HepG2 (cell line): ENCODE results near the gene SNX9. TPM values are rescaled to one million over a fixed set of nuclear protein-coding genes. Genes with fewer than 3 reads are reported as not detected.

Experiments used
- CERS6 ChIP-seq: sonication (generic); formaldehyde crosslinking; IDR thresholded peaks from 2 replicates; pipeline ENCODE4 v1.5.0; 2020; ENCODE audit warnings: missing genetic modification reagents
- ETS1 ChIP-seq: sonication (generic); formaldehyde crosslinking; IDR thresholded peaks from 2 replicates; pipeline ENCODE4 v1.4.0; 2020; ENCODE audit warnings: missing genetic modification reagents
- ETV5 ChIP-seq: IDR thresholded peaks from 2 replicates; pipeline ENCODE4 v1.6.1; 2018; ENCODE audit warnings: missing biosample characterization, missing genetic modification reagents, inconsistent platforms, borderline replicate concordance
- HMG20B ChIP-seq: conservative IDR thresholded peaks from 2 replicates; pipeline ENCODE4 v1.6.1; 2016; ENCODE audit warnings: missing genetic modification reagents, missing compliant biosample characterization
- HOXD1 ChIP-seq: sonication (generic); formaldehyde crosslinking; IDR thresholded peaks from 2 replicates; pipeline ENCODE4 v1.5.0; 2020; ENCODE audit warnings: missing genetic modification reagents
- IRX3 ChIP-seq: sonication (generic); formaldehyde crosslinking; IDR thresholded peaks from 2 replicates; pipeline ENCODE4 v1.8.1; 2023; ENCODE audit warnings: mild to moderate bottlenecking, low read depth, missing genetic modification reagents, borderline replicate concordance
- KLF12 ChIP-seq: sonication (generic); formaldehyde crosslinking; IDR thresholded peaks from 2 replicates; pipeline ENCODE4 v1.4.0; 2020; ENCODE audit warnings: missing genetic modification reagents, borderline replicate concordance
- LCORL ChIP-seq, 2 experiments: fragments of 450-650 bp in 1 of 2; sonication (generic) in 1 of 2; formaldehyde crosslinking in 1 of 2; IDR thresholded peaks; 2 replicates each; pipeline versions ENCODE4 v1.5.0 to v1.6.1; 2017 to 2020; ENCODE audit warnings: antibody characterized with exemption in 1 of 2, missing genetic modification reagents in 1 of 2
- NFE2 ChIP-seq: sonication (generic); formaldehyde crosslinking; IDR thresholded peaks from 2 replicates; pipeline ENCODE4 v1.4.0; 2020; ENCODE audit warnings: missing genetic modification reagents
- NFKB2 ChIP-seq: sonication (generic); formaldehyde crosslinking; IDR thresholded peaks from 2 replicates; pipeline ENCODE4 v1.4.0; 2020; ENCODE audit warnings: missing genetic modification reagents, borderline replicate concordance
- RELA ChIP-seq: sonication (generic); formaldehyde crosslinking; IDR thresholded peaks from 2 replicates; pipeline ENCODE4 v1.4.0; 2020; ENCODE audit warnings: missing genetic modification reagents
- RFX1 ChIP-seq: fragments of 450-650 bp; IDR thresholded peaks from 2 replicates; pipeline ENCODE4 v1.6.1; 2017
- SAFB2 ChIP-seq: sonication (generic); formaldehyde crosslinking; IDR thresholded peaks from 2 replicates; pipeline ENCODE4 v1.5.1; 2020; ENCODE audit warnings: missing genetic modification reagents, low read depth, mild to moderate bottlenecking, borderline replicate concordance
- SALL2 ChIP-seq: sonication (generic); formaldehyde crosslinking; IDR thresholded peaks from 2 replicates; pipeline ENCODE4 v1.8.1; 2023; ENCODE audit warnings: mild to moderate bottlenecking, missing genetic modification reagents, inconsistent platforms
- STAT5B ChIP-seq: sonication (generic); formaldehyde crosslinking; IDR thresholded peaks from 2 replicates; pipeline ENCODE4 v1.4.0; 2020; ENCODE audit warnings: missing genetic modification reagents
- THAP7 ChIP-seq: sonication (generic); formaldehyde crosslinking; IDR thresholded peaks from 2 replicates; pipeline ENCODE4 v1.8.1; 2023; ENCODE audit warnings: mild to moderate bottlenecking, missing genetic modification reagents
- ZBTB42 ChIP-seq: sonication (generic); formaldehyde crosslinking; IDR thresholded peaks from 2 replicates; pipeline ENCODE4 v1.5.0; 2020; ENCODE audit warnings: mild to moderate bottlenecking, missing genetic modification reagents
- ZNF260 ChIP-seq: sonication (generic); formaldehyde crosslinking; IDR thresholded peaks from 2 replicates; pipeline ENCODE4 v1.4.0; 2020; ENCODE audit warnings: missing genetic modification reagents, low read depth, mild to moderate bottlenecking, borderline replicate concordance
- ZNF33B ChIP-seq: sonication (generic); formaldehyde crosslinking; IDR thresholded peaks from 2 replicates; pipeline ENCODE4 v1.5.1; 2020; ENCODE audit warnings: mild to moderate bottlenecking, missing genetic modification reagents
- ZNF460 ChIP-seq: sonication (generic); formaldehyde crosslinking; IDR thresholded peaks from 2 replicates; pipeline ENCODE4 v1.5.1; 2020; ENCODE audit warnings: missing genetic modification reagents, mild to moderate bottlenecking, borderline replicate concordance
- ZNF556 ChIP-seq: sonication (generic); formaldehyde crosslinking; IDR thresholded peaks from 2 replicates; pipeline ENCODE4 v1.4.0; 2020; ENCODE audit warnings: mild to moderate bottlenecking, missing genetic modification reagents, borderline replicate concordance
- ZNF607 ChIP-seq: sonication (generic); formaldehyde crosslinking; IDR thresholded peaks from 2 replicates; pipeline ENCODE4 v1.5.1; 2020; ENCODE audit warnings: missing genetic modification reagents, mild to moderate bottlenecking, borderline replicate concordance
- ZNF644 ChIP-seq: IDR thresholded peaks from 2 replicates; pipeline ENCODE4 v1.6.1; 2016; ENCODE audit warnings: low read depth
- ZNF7 ChIP-seq: IDR thresholded peaks from 2 replicates; pipeline ENCODE4 v1.6.1; 2016; ENCODE audit warnings: missing biosample characterization, missing genetic modification reagents
- ZNF772 ChIP-seq: sonication (generic); formaldehyde crosslinking; IDR thresholded peaks from 2 replicates; pipeline ENCODE4 v1.5.0; 2020; ENCODE audit warnings: mild to moderate bottlenecking, missing genetic modification reagents
- ZNF878 ChIP-seq: sonication (generic); formaldehyde crosslinking; IDR thresholded peaks from 2 replicates; pipeline ENCODE4 v1.8.1; 2023; ENCODE audit warnings: mild to moderate bottlenecking, missing genetic modification reagents, moderate library complexity
- polyA plus RNA-seq, 8 experiments: library from polyadenylated mRNA; depleted of rRNA in 3 of 8; stranded (reverse) in 7 of 8; unstranded in 1 of 8; fragments of >200 nt; fragmentation: Illumina TruSeq in 4 of 8; extraction: Trizol in 4 of 8; gene quantifications; 2 replicates each; pipeline versions ENCODE4 v1.2.1 to v1.2.3, GENCODE V29; 2011 to 2016; ENCODE audit warnings: low read depth in 4 of 8, missing spikeins in 1 of 8, mixed read lengths in 1 of 8; ENCODE audit not compliant: insufficient read depth in 1 of 8
- total RNA-seq, 5 experiments: library from RNA; depleted of rRNA; stranded (reverse); fragments of >200 nt; fragmentation: Illumina TruSeq; extraction: Trizol; gene quantifications; 2 replicates each; pipeline ENCODE4 v1.2.3, GENCODE V29; 2016; ENCODE audit warnings: low read depth in 1 of 5
- TF ChIP-seq, protein P1 (sequence below): IDR thresholded peaks from 2 replicates; pipeline ENCODE4 v1.6.1; 2016; ENCODE audit warnings: low read depth

The SNX9 gene
- total and polyA plus RNA-seq, 2 of the 13 experiments (the other 11 are each of a cell fraction or from before 2014, with no cell fraction given): 21.9 to 36.0 TPM

DNA sequence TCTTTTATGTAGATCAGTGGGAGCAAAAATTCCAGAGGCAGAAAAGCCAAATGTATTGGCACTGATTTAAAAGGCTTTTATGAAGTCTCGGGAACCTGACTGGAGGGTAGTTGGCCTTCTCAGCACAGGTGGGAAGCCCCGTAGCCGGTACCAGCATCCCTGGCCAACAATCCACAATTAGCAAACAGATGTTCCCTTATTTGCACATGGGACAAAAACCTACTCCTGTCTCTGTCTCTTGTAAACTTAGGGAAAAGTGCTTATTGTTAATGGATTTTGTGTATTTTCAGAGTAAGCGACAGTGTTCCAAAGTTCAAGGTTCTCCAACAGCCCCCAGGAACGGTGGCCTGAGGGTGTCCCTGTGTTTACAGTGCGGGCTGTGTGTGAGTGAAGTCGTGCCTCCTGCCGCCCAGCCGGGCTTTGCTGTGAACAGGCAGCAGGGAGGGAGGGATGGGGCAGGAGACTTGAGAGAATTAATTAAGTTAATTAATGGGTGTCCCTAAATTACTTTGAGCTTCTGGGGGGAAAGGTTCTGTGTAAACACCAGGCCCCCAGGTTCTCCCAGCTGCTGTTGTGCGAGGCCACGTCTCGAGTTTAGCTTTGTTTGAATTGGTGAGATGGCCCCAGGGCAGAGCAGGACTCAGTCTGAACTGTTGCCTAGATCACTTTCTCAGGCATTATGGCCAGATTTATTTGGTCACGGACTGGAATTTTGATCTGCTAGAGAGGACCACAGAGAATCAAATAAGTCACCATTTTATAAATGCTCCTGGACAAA lies 162.5 kb downstream of the SNX9 start (continued):
- no peak; the same call in 1 of the 2 replicates for TF ChIP-seq NFKB2
- peak; percentile 51; the same call in 1 of the 2 replicates for TF ChIP-seq SAFB2
- TF ChIP-seq CERS6 (CRISPR knock-in tag): no peak
- no peak; the same call in 1 of the 2 replicates for TF ChIP-seq ZNF7 (CRISPR knock-in tag)
- TF ChIP-seq THAP7 (CRISPR knock-in tag): peak; percentile 88
- peak; percentile 92 for TF ChIP-seq HMG20B
- TF ChIP-seq IRX3: peak; percentile 95; the same call in 1 of the 2 replicates
- TF ChIP-seq HOXD1: peak; percentile 90
- peak; percentile 72; the same call in 1 of the 2 replicates for TF ChIP-seq RELA (CRISPR knock-in tag)
- TF ChIP-seq ZNF607: peak; percentile 35; the same call in 1 of the 2 replicates
- peak; percentile 85; the same call in 1 of the 2 replicates for TF ChIP-seq ETV5 (CRISPR knock-in tag)
- no peak for TF ChIP-seq RFX1
- TF ChIP-seq ETS1 (CRISPR knock-in tag): no peak
- TF ChIP-seq, protein P1, sequence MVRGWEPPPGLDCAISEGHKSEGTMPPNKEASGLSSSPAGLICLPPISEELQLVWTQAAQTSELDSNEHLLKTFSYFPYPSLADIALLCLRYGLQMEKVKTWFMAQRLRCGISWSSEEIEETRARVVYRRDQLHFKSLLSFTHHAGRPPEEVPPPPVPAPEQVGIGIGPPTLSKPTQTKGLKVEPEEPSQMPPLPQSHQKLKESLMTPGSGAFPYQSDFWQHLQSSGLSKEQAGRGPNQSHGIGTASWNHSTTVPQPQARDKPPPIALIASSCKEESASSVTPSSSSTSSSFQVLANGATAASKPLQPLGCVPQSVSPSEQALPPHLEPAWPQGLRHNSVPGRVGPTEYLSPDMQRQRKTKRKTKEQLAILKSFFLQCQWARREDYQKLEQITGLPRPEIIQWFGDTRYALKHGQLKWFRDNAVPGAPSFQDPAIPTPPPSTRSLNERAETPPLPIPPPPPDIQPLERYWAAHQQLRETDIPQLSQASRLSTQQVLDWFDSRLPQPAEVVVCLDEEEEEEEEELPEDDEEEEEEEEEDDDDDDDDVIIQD (CRISPR knock-in tag): peak; percentile 80; the same call in 1 of the 2 replicates
- peak; percentile 69; the same call in 1 of the 2 replicates for TF ChIP-seq SALL2 (CRISPR knock-in tag)
- peak; percentile 64 for TF ChIP-seq ZNF644 (CRISPR knock-in tag)
- no peak for TF ChIP-seq NFE2 (CRISPR knock-in tag)
- peak; percentile 96 for TF ChIP-seq LCORL (IDR thresholded peaks at IDR 0.05)
- TF ChIP-seq LCORL (CRISPR knock-in tag; IDR thresholded peaks at IDR 0.05): peak; percentile 98
- TF ChIP-seq KLF12 (CRISPR knock-in tag): peak; percentile 81
- peak; percentile 90 for TF ChIP-seq ZNF772 (CRISPR knock-in tag)
- TF ChIP-seq ZNF260: no peak
- peak; percentile 5; the same call in 1 of the 2 replicates for TF ChIP-seq ZNF33B (CRISPR knock-in tag)
- peak; percentile 84 for TF ChIP-seq ZNF878 (CRISPR knock-in tag)
- TF ChIP-seq STAT5B: peak; percentile 67; the same call in 1 of the 2 replicates
- TF ChIP-seq ZNF460 (CRISPR knock-in tag): peak; percentile 73; the same call in 1 of the 2 replicates
- peak; percentile 81; the same call in 1 of the 2 replicates for TF ChIP-seq ZNF556 (CRISPR knock-in tag)
- peak; percentile 99 for TF ChIP-seq ZBTB42
